Osteoblast (primary cell): ENCODE results near the gene CCDC192. TPM values are rescaled to one million over a fixed set of nuclear protein-coding genes. Genes with fewer than 3 reads are reported as not detected.

Source experiments
- DNase-seq: peaks from one replicate; pipeline ENCODE4 v3.0.0; 2011; ENCODE audit warnings: low spot score, mixed read lengths; ENCODE audit not compliant: insufficient read length; ENCODE audit errors: missing footprints
- H2AFZ ChIP-seq: 2 replicates; pipeline ENCODE4 v1.6.0; 2011; ENCODE audit warnings: mild to moderate bottlenecking, low read length
- H3K27ac ChIP-seq: 2 replicates; pipeline ENCODE4 v1.5.1; 2011; ENCODE audit warnings: mild to moderate bottlenecking, low read depth, low read length, moderate library complexity
- H3K27me3 ChIP-seq: 2 replicates; pipeline ENCODE4 v1.6.0; 2012; ENCODE audit warnings: mild to moderate bottlenecking, control low read depth, inconsistent platforms, low read length, moderate library complexity; ENCODE audit not compliant: insufficient read depth
- H3K36me3 ChIP-seq: 2 replicates; pipeline ENCODE4 v1.5.1; 2011; ENCODE audit warnings: mild to moderate bottlenecking, low read length, control low read depth, moderate library complexity; ENCODE audit not compliant: insufficient read depth
- H3K4me1 ChIP-seq: 2 replicates; pipeline ENCODE4 v1.5.1; 2011; ENCODE audit warnings: mild to moderate bottlenecking, low read length, control low read depth, moderate library complexity; ENCODE audit not compliant: insufficient read depth
- H3K4me2 ChIP-seq: 2 replicates; pipeline ENCODE4 v1.6.0; 2011; ENCODE audit warnings: mild to moderate bottlenecking, low read length; ENCODE audit not compliant: insufficient read depth
- H3K4me3 ChIP-seq: fragments of 200-600 bp; sonication (generic); 3 replicates; pipeline ENCODE4 v1.5.1; 2012; ENCODE audit warnings: mild to moderate bottlenecking, low read length, inconsistent platforms; ENCODE audit not compliant: insufficient read depth
- H3K79me2 ChIP-seq: 2 replicates; pipeline ENCODE4 v1.6.0; 2012; ENCODE audit warnings: mild to moderate bottlenecking, low read length, control low read depth, inconsistent platforms; ENCODE audit not compliant: insufficient read depth
- H3K9me3 ChIP-seq: 2 replicates; pipeline ENCODE4 v1.5.1; 2011; ENCODE audit warnings: low read depth, low read length, control low read depth
- H4K20me1 ChIP-seq: 2 replicates; pipeline ENCODE4 v1.6.0; 2012; ENCODE audit warnings: mild to moderate bottlenecking, low read length, control low read depth; ENCODE audit not compliant: insufficient read depth
- total RNA-seq: library from RNA; depleted of rRNA; stranded (reverse); fragments of >200 nt; gene quantifications from 2 replicates; pipeline ENCODE4 v1.2.3, GENCODE V29; 2012
- TF ChIP-seq, protein P1 (sequence below): IDR thresholded peaks from 2 replicates; pipeline ENCODE4 v1.5.1; 2011; ENCODE audit warnings: mild to moderate bottlenecking, low read depth, low read length, moderate library complexity; ENCODE audit errors: extremely low read depth

Gene CCDC192
- total RNA-seq, 1 donor: not detected

DNA sequence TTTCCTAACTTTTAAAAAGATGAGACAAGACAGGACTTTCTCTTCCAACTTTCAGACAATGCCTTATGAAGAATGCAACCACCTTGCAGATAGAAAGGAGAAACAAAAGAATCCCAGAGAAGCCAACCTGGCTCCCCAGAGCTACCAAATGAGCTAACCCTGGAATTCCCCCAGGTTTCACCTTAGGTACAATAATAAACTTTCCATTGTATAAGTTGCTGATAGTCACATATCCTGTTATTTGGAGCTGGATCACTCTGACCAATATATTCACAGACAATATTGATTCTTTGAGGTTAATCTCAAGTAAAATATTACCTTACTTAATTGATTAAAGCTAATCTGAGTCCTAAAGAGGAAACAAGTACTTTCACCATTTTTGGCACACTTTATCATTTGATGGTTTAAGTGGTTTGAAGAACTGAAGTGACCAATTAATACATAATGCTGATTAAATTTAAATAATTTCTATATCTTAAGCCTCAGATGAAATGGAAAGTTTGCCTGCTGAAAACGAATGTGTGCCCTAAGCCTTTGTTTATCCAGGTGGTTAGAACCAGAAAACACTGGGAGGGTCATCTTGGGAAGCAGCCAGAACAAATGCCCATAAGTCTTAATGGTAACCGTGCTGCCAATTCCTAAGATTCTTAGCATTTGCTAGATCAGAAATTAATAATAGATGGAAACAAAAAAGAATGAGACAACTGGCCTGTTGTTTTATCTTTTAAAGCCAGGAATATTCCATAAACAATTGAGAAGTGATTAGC is 220.8 kb downstream of the CCDC192 start:
- Histone ChIP-seq H3K4me3 (no peak overlapping the region), H4K20me1 (no peaks in the 10 kb centered on the region), H3K79me2 (no peaks in the 10 kb centered on the region), H3K27me3 (no peaks in the 10 kb centered on the region), H3K27ac (no peak overlapping the region), H2AFZ (no peak overlapping the region), H3K4me1 (no peaks in the 10 kb centered on the region), H3K36me3 (no peaks in the 10 kb centered on the region), H3K4me2 (no peak overlapping the region), H3K9me3 (no peaks in the 10 kb centered on the region)
- no peak for DNase-seq
- TF ChIP-seq, protein P1, sequence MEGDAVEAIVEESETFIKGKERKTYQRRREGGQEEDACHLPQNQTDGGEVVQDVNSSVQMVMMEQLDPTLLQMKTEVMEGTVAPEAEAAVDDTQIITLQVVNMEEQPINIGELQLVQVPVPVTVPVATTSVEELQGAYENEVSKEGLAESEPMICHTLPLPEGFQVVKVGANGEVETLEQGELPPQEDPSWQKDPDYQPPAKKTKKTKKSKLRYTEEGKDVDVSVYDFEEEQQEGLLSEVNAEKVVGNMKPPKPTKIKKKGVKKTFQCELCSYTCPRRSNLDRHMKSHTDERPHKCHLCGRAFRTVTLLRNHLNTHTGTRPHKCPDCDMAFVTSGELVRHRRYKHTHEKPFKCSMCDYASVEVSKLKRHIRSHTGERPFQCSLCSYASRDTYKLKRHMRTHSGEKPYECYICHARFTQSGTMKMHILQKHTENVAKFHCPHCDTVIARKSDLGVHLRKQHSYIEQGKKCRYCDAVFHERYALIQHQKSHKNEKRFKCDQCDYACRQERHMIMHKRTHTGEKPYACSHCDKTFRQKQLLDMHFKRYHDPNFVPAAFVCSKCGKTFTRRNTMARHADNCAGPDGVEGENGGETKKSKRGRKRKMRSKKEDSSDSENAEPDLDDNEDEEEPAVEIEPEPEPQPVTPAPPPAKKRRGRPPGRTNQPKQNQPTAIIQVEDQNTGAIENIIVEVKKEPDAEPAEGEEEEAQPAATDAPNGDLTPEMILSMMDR: no peak

DNA sequence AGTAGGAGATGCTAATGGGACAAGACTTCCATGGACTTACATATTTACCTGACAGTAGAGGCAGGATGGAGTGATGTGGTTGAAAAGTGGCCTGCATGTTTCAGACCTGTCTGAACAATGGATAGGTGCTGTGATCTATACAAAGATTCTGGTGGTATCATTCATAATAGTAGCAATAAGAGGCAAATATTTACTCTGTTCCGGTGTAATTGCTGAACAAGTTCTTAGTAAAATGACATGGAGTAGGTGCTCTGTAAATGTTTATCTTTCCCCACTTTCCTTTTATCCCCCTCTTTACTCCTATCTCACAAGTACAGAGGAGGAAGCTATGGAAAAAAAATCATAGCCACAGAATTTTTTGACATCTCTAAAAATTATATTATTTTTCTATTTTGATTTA is 221.4 kb downstream of the CCDC192 start:
- TF ChIP-seq, protein P1: no peak
- no peak overlapping the region for H3K4me3 ChIP-seq
- H3K27ac ChIP-seq: no peak overlapping the region
- H3K4me1 ChIP-seq: no peaks in the 10 kb centered on the region
- H3K4me2 ChIP-seq: no peak overlapping the region
- no peaks in the 10 kb centered on the region for H3K36me3 ChIP-seq
- no peaks in the 10 kb centered on the region for H3K9me3 ChIP-seq
- H3K79me2 ChIP-seq: no peaks in the 10 kb centered on the region
- no peak for DNase-seq
- H3K27me3 ChIP-seq: no peaks in the 10 kb centered on the region
- H4K20me1 ChIP-seq: no peaks in the 10 kb centered on the region
- no peak overlapping the region for H2AFZ ChIP-seq

GRCh38 chr5:127925916-127926315 is 222.7 kb downstream of the CCDC192 start:
- DNase-seq: no peak
- Histone ChIP-seq H3K4me1 (peaks cover 9% of the 10 kb centered on the region), H4K20me1 (no peaks in the 10 kb centered on the region), H3K36me3 (no peaks in the 10 kb centered on the region), H3K4me2 (no peak overlapping the region), H3K27ac (no peak overlapping the region), H3K4me3 (no peak overlapping the region), H2AFZ (no peak overlapping the region), H3K79me2 (no peaks in the 10 kb centered on the region), H3K9me3 (no peaks in the 10 kb centered on the region), H3K27me3 (no peaks in the 10 kb centered on the region)
- TF ChIP-seq, protein P1: no peak

- TF ChIP-seq, protein P1: no peak
- DNase-seq: no peak
- no peak overlapping the region for H2AFZ ChIP-seq
- no peak overlapping the region for H3K27ac ChIP-seq
- no peaks in the 10 kb centered on the region for H3K27me3 ChIP-seq
- no peaks in the 10 kb centered on the region for H4K20me1 ChIP-seq
- no peak overlapping the region for H3K4me3 ChIP-seq
- no peaks in the 10 kb centered on the region for H3K9me3 ChIP-seq
- no peaks in the 10 kb centered on the region for H3K36me3 ChIP-seq
- no peak overlapping the region for H3K4me2 ChIP-seq
- no peaks in the 10 kb centered on the region for H3K79me2 ChIP-seq
- peaks cover 9% of the 10 kb centered on the region for H3K4me1 ChIP-seq
Measured at GRCh38 chr5:127926974-127927373, 223.8 kb downstream of the CCDC192 start.
